ENCODE measurements around the gene KCNN4.

DNA sequence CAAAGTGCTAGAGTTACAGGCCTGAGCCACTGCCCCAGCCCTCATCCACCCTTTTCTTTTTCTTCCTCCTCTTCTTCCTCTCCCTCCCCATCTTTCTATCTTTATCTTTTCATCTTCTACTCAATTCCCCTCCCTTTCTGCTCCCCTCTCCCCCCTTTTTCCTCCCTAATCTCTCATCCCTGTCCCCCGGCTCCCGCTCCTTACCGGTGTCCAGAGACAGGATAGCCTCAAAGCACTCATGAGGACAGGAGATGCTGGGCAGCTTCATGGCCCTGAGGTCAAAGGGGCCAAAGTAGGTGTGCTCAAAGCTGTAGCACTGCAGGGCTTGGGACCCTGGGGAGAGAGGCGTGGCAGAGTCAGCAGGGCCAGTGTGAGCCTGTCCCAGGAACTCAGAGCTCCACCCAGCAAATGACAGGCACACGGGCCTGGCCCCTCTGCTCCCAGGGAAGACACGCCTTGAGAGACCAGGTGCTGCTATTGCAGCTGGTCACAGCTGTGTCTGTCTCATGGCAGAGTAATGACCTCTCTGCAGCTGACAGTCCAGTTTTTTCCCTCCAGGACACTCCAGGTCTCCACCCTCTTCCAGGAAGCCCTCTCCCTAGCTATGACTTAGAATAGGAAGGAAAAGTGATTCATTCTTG is 18.8 kb upstream of the KCNN4 start:
- no peak for TF ChIP-seq GATA2 (IDR thresholded peaks at IDR 0.05; ENCODE audit: low read depth, low read length)
- no peak for TF ChIP-seq GATA3 (IDR thresholded peaks at IDR 0.05; ENCODE audit: low read depth, low read length)
